KOPT-K1 (cell line): ENCODE results near the gene HINT1.
"Not testable (repeated sequence)": the region's sequence is repeated elsewhere in the genome, so short reads cannot be mapped to it uniquely, and the experiment has no call there.

Source experiments
- H3K27ac ChIP-seq: fragments of 200-600 bp; sonication (generic); 2 replicates; pipeline ENCODE4 v1.5.1; 2016; ENCODE audit warnings: antibody characterized with exemption, mild to moderate bottlenecking, low read depth, low read length; ENCODE audit not compliant: poor library complexity, severe bottlenecking
- H3K36me3 ChIP-seq: fragments of 200-600 bp; sonication (generic); 2 replicates; pipeline ENCODE4 v1.5.1; 2017; ENCODE audit warnings: antibody characterized with exemption, mild to moderate bottlenecking, low read length, moderate library complexity; ENCODE audit not compliant: insufficient read depth
- H3K9me3 ChIP-seq: fragments of 200-600 bp; sonication (generic); 2 replicates; pipeline ENCODE4 v1.5.1; 2017; ENCODE audit warnings: antibody characterized with exemption, low read length, mild to moderate bottlenecking; ENCODE audit not compliant: insufficient read depth, poor library complexity, severe bottlenecking

HINT1 gene

DNA sequence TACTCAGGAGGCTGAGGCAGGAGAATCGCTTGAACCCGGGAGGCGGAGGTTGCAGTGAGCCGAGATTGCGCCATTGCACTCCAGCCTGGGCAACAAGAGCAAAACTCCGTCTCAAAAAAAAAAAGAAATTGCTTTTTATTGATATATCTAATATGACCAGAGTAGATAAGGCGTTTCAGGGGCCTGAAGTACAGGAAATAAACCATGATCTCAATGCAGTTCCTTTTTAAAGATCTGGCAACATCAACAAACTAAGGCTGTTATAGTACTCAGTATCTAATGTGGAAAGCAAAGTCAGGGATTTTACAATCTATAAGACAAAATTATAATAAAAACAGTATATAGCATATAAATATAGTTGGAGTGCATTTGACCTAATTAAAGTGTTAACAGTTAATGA lies 28.8 kb upstream of the HINT1 start:
- H3K27ac ChIP-seq, H3K9me3 ChIP-seq: not testable (repeated sequence)
- peaks cover 15% of the 10 kb centered on the region; the same call in 1 of the 2 replicates for H3K36me3 ChIP-seq

GRCh38 chr5:131193106-131193505 lies 28.1 kb upstream of the HINT1 start:
- Histone ChIP-seq H3K9me3 (no peaks in the 10 kb centered on the region), H3K36me3 (peaks cover 19% of the 10 kb centered on the region), H3K27ac (no peak overlapping the region)

DNA sequence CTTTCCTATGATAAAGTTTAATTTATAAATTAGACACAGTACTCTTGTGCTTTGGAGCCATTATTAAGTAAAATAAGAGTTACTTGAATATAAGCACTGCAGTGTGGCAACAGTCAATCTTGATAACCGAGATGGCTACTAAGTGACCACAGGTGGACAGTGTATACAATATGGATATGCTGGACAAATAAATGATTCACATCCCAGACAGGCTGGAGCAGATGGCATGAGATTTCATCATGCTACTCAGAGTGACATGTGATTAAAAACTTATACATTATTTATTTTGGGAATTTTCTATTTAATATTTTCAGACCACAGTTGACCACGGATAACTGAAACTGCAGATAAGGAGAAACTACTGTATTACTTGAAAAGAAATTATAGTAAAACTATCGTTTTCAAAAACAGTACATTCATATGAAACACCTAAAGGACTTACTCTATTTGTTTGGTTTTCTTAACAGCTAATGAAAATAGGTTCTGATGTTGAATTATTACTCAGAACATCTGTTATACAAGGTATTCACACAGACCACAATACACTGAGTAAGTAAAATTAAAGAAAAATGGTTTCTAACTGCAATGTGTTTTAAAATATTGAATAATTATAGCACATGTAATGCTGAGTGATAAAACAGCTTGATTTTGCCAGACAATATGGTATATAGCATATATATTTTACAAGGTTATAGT lies 21.7 kb upstream of the HINT1 start:
- Histone ChIP-seq H3K27ac (no peak overlapping the region), H3K36me3 (peaks cover 36% of the 10 kb centered on the region), H3K9me3 (no peaks in the 10 kb centered on the region)

DNA sequence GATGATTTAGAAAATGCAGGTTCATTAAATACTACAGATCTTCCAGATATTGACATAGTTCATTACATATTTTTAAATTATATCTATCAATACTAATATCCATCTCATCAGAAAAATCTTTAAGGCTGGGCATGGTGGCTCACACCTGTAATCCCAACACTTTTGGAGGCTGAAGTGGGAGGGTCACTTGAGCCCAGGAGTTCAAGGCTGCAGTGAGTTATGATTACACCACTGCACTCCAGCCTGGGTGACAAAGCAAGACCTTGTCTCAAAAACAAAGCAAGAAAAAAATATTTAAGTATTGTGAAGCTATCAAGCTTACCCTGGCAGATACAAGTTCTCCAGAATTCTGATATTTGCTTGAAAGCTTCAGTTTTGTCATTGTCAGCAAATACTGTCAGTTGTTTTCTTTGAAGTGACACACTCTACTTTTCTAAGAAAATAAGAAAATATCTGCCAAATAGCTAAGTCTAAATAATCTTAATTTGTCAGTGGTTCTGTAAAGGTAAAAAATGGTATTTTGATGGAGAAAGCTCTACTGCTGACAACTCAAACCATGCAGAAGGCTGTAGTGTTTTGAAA lies 20.6 kb upstream of the HINT1 start:
- Histone ChIP-seq H3K36me3 (peaks cover 32% of the 10 kb centered on the region), H3K27ac (no peak overlapping the region)

DNA sequence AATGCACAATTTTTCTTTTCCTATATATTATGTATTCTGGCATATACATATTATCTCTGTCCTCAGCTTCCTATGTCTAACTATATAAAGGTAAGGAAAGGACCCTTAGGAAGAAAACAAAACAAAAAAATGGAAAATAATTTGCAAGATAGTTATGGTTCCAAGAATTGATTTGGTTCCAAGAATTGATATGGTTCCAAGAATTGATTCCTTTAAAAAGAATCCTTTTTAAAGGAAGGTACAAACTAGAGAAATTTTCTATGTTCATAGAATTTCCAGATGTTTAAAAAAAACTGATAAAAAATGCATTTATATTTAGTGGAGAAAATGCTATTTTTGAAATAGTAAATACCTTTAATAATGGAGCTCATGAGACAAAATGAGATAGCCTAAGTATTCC lies 17.8 kb upstream of the HINT1 start:
- H3K27ac ChIP-seq: no peak overlapping the region
- peaks cover 17% of the 10 kb centered on the region for H3K36me3 ChIP-seq

More for the DNA sequence above, 20.6 kb upstream of the HINT1 start:
- H3K9me3 ChIP-seq: no peaks in the 10 kb centered on the region

GRCh38 chr5:131180407-131180806 lies 15.4 kb upstream of the HINT1 start:
- no peaks in the 10 kb centered on the region for H3K9me3 ChIP-seq
- no peak overlapping the region for H3K27ac ChIP-seq
- H3K36me3 ChIP-seq: peaks cover 12% of the 10 kb centered on the region

More for the DNA sequence above, 17.8 kb upstream of the HINT1 start:
- no peaks in the 10 kb centered on the region for H3K9me3 ChIP-seq

DNA sequence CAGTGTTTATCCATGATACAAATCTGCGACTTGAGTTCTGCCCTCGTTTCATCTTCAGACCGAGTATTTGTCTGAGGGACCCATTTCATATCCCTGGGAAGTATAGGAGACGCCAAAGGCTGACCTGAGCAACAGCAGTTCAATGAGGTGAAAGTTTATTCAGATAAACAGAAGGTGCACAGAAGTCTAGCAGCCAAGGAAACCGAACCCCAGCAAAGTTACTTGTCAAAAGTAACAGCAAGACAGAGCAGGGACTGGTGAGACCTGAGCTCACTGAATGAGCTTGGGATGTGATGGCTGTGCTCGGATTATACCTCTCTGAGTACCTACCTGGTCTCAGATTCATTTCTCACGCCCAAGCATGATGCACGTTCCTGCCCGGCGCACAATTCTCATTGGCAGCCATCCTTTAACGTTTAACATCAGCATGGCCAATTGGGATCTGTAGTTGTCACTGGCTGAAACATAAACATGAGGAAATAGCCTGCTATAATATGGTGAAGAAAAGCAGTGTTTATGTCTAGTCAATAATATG lies 6.3 kb upstream of the HINT1 start:
- no peaks in the 10 kb centered on the region for H3K9me3 ChIP-seq
- peaks cover 4% of the 10 kb centered on the region; the same call in 1 of the 2 replicates for H3K36me3 ChIP-seq
- H3K27ac ChIP-seq: peak overlapping the region; percentile 75

DNA sequence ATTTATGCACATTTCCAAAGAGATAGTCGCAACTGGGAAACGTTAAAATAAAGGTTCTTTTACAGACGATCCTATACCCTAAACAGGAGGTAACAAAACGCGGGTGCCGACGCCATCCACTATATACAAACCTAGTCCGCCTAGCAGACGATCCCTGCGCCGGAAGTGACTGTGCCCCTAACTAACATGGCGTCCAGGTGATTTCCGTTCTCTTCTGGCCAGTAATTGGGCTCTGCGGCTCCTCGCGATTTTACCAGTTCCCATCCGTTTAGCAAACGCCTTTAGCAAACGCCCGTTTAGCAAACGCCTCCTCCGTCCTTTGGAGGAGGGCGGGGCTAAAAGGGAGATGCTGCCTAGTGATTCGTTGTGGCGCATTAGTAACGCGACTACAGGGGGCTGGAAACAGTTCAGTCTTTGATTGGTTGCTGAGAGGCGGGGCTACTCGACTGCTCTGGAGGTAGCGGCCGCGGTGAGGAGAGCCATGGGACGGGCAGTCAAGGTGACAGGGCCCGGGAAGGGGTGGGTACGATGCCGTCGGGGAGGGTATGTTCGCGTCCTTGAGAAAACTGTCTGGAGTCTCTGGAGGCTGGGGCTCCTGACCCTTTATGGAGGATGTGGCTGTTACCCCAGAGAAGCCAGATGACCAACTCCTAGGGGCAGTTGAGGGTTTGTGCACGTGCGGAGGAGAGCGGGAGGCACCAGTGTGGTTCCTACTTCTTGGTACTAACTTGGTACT lies 5.7 kb upstream of the HINT1 start, which contains the start of gene LYRM7:
TSS of gene LYRM7 (plus strand) at position 405 of the 736 bp plus-strand sequence. CDS start at position 482, 77 bp downstream.
- no peaks in the 10 kb centered on the region for H3K9me3 ChIP-seq
- peak within 1 kb of the TSS; percentile 75 for H3K27ac ChIP-seq
- H3K36me3 ChIP-seq: peaks cover 4% of the 10 kb centered on the region; the same call in 1 of the 2 replicates

GRCh38 chr5:131169810-131170539 lies 4.9 kb upstream of the HINT1 start:
- H3K27ac ChIP-seq: peak overlapping the region; percentile 69
- H3K9me3 ChIP-seq: no peaks in the 10 kb centered on the region

GRCh38 chr5:131167615-131168014 lies 2.6 kb upstream of the HINT1 start:
- no peaks in the 10 kb centered on the region for H3K9me3 ChIP-seq
- H3K36me3 ChIP-seq: peaks cover 7% of the 10 kb centered on the region

More at GRCh38 chr5:131169810-131170539, 4.9 kb upstream of the HINT1 start:
- H3K36me3 ChIP-seq: peaks cover 4% of the 10 kb centered on the region; the same call in 1 of the 2 replicates

DNA sequence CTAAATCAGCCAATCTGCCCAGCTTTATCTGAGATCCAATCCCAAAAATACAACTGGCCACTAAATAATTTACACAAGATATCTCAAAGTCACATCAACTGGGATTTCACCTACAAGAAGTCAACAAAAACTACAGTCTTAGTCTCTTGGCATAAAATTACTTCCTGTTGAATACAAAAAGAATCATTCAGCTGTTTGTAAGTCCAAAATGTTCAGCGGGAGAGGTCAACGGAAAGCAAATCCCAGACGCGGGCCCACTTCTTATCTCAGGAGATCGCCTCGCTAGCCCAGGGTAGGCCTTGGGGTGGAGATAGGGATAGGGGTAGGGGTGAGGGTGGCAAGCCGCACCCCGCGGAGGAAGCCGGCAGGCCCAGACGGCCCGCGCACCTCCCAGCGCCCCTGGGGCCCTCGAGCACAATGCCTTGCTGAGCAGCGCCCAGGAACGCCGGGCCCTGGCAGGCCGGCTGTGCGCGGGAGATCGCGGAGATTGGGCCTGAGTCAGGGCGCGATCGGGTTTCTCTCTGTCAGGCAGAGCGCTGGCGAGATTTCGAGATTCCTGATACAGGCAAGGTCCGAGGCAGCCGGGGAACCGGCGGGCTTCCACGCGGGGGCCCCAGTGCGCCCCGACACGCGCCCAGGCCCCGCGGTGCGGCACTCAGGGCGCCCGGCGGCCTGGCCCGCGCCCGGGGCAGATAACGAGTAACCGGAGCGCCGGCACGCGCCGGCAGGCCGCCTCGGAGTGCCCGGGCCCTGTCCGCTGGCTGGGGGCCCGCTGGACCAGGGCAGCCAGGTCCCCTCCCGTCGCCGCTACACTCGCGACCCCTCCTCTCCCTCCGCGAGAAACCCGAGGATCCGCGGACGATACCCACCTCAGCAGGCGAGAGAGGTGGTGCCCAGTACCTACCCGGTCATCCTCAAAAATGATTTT lies 601 bp downstream of the HINT1 start:
- no peaks in the 10 kb centered on the region for H3K9me3 ChIP-seq
- H3K36me3 ChIP-seq: peaks cover 39% of the 10 kb centered on the region
- peak overlapping the region; percentile 93 for H3K27ac ChIP-seq

More at GRCh38 chr5:131167615-131168014, 2.6 kb upstream of the HINT1 start:
- no peak overlapping the region for H3K27ac ChIP-seq

DNA sequence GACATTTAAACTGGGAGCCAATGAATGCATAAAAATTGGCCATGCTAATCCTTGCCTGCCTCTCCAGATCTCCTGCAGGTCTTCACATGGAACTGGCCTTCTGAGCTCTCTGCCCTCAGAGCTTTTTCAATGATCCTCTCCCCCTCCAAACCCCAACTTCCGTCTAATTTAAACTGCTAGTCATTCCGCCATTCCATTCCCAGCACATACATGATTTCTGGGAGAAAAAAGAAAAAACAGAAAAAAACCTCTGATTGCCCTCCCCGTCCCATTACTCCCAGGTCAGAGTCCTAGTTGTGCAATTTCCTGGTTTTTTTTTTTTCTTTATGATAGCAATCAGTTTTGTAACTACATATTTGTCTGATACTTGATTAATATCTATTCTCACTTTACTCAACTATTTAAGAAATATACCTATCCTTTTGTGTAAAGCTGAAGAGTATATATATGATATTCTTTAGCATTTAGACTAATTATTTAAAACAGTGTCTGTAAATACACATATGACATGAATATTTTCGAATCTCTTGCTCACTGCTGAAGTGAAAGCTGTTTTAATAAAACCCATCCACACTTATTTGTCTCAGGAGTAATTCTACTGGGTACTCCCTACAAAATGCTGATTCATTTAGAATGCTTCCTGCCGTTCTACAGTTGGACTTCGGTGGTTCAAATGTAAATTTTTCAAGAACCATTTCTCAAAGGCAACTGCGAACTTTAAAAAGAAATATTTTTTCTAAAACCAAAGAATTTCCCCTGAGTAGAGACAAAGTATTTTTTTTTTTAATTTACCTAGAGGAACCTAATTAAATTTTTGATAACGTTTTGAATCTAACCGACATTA lies 1.6 kb downstream of the HINT1 start:
- Histone ChIP-seq H3K36me3 (peaks cover 48% of the 10 kb centered on the region), H3K9me3 (no peaks in the 10 kb centered on the region), H3K27ac (peak overlapping the region; percentile 93)

GRCh38 chr5:131160134-131160533 lies 4.9 kb downstream of the HINT1 start:
- H3K27ac ChIP-seq: no peak overlapping the region
- H3K36me3 ChIP-seq: peaks cover 79% of the 10 kb centered on the region

More at GRCh38 chr5:131160134-131160533, 4.9 kb downstream of the HINT1 start:
- no peaks in the 10 kb centered on the region for H3K9me3 ChIP-seq
